T-helper 22 cell (primary cell): ENCODE results near the gene EXOSC5.
"Not testable (repeated sequence)": the region's sequence is repeated elsewhere in the genome, so short reads cannot be mapped to it uniquely, and the experiment has no call there.

Experiments
- DNase-seq: peaks from one replicate; pipeline ENCODE4 v3.0.0-alpha.2; 2020; ENCODE audit warnings: low read depth

Gene EXOSC5

DNA sequence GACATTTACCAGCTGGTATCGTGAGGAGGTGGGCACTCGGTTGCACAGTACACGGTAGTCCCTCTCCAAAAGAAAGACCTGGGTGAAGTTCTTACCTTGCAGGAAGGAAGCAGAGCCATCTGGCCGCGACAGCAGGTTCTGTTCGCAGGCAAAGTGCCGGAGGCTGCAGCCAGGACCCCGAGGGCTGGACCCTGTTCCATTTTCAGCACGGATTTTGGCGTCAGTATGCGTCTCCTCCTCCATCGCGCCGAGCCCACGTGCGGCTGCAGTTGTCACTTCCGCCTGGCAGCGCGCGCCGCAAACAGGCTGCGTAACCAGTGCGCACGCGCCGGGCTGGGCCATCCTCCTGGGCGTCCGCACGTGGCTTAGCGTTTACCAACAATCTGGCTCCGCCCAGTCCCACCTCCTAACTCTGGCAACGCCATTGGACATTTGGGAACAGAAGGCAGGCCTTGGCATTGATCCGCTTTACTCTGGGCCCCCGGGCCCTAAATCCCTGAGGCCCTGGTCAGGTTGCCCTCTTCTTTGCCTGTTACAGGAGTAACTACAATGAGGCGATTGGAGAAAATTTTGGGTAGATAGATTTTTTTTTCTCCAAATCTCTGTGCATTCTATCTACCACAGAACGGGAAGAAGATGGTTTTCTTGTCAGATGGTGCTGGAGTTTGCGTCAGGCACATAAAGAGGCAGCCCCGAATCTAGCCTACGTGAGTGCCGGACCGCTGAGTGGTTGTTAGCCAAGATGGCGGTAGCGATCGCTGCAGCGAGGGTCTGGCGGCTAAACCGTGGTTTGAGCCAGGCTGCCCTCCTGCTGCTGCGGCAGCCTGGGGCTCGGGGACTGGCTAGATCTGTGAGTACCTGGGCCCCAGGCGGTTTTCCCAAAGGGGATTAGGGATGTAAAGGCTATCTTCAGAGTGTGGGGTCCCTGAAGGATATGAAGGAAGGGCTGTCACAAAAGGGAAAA lies at the start of gene EXOSC5, which contains the start of gene BCKDHA:
EXOSC5 (minus strand) TSS at position 274 of the 964 bp plus-strand sequence; CDS start at position 243, 31 bp downstream.
BCKDHA (plus strand) TSS at position 733 of the 964 bp plus-strand sequence; CDS start at position 743, 10 bp downstream.
- DNase-seq = peak; percentile 99

DNA sequence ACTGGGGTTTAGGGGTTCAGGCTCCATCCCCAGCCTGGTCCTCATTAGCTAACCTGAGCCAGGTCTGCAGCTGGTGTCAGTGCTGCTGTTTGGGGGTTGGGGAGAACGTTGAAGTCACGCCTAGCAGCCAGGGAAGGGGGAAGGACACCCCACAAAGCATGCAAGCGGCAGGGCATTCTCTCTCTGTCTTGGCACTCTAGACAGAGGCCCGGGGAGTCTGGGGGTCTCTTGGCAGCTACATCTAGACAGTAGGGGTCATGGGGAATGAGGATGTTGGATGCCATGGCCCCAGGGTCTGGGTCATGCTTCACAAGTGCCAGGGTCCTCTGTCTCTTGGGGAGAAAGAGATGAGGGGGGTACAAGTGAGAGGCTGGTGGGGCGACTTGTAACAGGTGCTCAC lies 48.4 kb upstream of the EXOSC5 start:
- DNase-seq = no peak

DNA sequence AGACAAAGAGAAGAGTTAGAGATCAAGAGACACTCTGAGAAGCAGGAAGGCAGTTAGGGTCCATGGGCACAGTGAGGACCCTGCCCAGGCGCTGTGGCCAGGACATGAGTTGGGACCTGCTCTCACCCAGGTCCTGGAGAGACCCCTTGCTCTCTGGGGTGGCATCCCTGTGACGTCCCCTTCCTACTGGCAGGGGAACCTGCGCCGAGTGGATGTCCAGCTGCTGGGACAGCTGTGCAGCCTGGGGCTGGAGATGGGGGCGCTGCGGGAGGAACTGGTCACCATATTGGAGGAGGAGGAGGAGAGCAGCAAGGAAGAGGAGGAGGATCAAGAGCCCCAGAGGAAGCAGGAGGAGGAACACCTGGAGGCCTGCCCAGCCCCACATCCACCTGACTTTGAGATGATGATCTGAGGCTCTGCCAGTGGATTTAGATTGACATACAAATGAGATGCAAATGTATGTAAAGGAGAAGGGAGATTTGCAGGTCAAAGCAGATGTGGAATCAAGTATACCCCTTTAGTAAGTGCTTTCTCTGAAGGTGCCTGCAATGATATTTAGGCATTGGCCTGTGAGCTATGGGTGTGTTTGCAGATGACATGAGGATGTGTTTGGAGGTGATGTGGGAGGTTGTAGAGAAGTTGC lies 46.8 kb upstream of the EXOSC5 start:
- DNase-seq = no peak

DNA sequence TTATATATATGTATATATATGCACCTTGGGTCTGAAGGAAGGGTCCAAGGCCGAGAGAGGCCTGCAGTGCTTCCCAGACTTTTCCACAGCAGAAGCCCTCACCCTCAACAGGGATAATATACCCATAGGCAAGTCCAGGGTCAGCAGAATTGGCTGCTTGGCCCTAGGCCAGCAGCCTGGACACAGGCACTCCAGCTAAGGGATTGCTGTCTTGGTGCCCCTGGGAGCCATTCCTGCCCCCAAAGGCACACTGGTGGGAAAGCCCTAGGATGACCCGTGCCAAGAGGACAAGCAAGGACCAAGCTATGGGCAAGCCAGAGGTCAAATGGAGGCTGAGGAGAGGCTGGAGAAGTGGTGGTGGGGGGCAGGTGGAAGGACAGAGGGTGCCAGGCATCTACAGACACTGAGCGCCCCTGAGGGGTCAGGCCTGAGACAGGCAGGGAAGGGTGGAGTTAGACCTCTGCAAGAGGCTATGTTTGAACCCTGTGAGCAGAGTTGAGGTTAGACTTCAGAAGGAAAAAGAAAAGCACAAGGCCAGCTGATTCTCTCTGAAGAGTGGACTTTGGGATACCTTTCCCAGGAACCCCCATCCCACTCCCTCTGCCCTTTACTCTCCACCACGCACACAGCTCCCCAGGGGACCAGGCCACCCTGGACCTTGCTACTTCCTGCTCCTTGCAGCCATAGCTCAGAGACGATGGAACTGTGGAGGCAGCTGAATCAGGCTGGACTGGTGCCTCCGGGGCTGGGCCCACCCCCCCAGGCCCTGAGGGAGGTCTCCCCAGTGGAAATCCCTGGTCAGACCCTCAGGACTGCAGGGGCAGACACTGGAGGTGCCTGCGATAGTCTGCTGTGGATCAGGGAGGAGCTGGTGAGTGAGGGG lies 45.6 kb upstream of the EXOSC5 start, which contains the start of gene ERICH4:
ERICH4 (plus strand) TSS at position 684 of the 883 bp plus-strand sequence; CDS start at position 698, 14 bp downstream.
- no peak for DNase-seq

DNA sequence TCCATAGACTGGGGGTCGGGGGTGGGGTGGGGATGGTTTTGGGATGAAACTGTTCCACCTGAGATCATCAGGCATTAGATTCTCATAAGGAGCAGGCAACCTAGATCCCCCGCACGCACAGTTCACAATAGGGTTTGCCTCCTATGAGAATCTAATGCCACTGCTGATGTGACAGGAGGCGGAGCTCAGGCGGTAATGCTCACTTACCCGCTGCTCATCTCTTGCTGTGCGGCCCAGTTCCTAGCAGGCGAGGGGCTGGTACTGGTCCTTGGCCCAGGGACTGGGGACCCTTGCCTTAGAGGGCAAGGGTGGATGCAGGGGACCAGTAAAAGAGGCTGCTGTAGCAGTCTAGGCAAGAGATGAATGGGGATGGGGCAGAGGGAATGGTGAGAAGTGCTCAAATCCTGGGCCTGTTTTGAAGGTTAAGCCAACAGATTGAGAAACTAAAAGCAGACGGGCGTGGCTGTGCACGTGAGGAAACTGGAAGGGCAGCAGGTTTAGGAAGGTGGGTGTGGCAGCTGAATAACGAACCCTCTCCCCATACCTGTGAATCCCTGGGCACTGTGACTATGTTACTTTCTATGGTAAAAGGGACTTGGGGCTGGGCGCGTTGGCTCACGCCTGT lies 44.3 kb upstream of the EXOSC5 start:
- no peak for DNase-seq

DNA sequence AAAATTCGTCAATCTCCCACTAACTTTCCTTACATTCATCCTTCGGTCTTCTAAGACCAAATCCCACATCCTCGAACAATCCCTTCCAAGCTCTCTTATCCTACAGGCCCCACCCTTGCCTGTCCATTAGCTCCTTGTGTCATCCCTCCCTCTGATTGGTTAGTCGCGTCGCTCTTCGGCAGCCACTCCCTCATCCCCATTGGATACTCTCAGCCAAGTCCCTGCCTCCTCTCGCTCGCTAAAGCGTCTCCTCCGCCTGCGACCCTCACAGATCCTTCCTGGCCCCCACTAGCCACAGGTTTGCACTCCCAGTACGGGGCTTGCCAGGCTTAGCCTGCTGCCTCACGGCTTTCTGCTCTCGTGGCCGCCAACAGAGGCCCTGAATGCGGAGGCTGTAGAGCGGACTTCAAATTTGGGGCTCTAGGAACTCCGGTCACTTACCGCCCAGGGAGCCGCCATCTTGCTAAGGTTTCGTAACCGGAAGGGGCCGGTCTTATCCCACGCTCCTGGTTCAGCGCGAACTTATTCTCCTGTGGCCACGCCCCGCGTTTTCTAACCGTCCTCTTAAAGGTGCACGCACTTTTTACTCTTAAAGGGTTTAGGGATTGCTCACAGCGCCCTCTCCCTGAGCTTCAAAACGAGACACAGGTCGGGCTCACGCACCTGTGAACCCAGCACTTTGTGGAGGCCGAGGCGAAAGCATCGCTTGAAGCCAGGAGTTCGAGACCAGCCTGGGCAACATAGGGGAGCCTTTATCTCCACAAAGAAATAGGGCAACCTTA lies 42.5 kb upstream of the EXOSC5 start, which contains the start of gene DMAC2:
DMAC2 (minus strand) TSS at position 472 of the 782 bp plus-strand sequence; CDS start at position 459, 13 bp downstream.
- peak; percentile 88 for DNase-seq

DNA sequence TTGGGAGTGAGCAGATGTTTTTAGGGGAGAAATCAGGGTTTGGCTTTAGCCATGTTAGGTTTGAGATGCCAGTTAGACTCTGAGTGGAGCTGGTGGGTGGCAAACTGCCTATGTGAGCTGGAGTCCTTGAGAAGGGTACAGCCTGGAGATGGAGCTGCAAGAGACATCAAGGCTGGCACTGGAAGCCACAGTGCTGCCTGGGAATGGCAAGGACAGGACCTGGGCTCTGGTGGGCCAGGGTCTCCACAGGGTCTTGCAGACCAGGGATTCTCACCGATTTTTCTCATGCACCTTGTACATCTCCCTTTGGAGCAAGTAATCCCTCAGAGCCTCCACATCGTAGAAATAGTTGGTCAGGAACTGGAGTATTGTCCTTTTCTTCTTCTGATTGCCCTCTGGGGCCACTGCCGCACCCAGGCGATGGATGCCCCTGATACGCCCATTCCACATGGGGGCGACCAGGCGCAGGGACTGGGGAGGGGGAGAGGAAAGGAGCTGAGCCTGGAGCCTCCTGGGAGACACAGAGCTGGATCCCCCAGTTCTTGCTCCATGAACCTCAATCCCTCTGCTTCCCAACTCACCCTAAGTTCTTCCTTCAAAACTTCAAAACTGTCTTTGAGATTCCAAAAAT lies 40.9 kb upstream of the EXOSC5 start:
- no peak for DNase-seq

DNA sequence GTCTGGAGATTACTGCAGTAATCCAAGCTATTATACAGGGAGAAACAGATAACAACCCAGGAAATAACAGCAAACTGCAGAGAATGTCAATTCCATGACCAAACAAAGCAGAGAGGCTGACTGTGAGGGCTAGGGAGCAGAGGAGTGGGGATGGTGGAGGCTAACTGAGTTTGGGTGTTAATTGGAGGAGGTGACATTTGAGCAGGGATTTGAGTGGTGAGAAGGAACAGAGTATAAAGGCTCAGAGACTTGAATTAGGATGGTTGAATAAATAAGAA lies 39.5 kb upstream of the EXOSC5 start:
- no peak for DNase-seq

DNA sequence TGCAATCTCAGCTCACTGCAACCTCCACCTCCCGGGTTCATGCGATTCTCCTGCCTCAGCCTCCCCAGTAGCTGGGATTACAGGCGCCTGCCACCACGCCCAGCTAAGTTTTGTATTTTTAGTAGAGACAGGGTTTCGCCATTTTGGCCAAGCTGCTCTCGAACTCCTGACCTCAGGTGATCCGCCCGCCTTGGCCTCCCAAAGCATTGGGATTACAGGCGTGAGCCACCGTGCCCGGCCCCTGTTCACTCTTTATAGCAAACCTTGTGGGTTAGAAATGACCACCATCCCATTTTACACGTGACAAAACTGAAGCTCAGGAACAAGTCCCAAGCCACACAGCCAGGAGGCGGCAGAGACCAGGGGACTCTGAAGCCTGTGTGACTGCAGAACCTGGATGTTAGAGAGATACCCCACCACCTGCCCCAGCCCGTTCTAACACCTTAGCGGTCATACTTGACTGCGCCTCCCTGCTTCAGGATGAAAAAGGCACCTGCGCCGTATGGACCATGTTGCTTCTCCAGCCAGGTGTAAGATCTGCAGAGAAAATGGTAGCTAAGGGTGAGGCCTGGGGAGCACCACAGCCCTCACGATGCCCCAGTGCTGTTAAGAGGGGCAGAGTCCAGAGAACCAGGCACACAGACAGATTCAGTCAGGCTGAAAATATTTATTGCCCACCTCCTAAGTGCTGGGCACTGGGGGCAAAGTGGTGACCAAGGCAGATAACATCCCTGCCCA lies 38.9 kb upstream of the EXOSC5 start:
- DNase-seq = no peak

DNA sequence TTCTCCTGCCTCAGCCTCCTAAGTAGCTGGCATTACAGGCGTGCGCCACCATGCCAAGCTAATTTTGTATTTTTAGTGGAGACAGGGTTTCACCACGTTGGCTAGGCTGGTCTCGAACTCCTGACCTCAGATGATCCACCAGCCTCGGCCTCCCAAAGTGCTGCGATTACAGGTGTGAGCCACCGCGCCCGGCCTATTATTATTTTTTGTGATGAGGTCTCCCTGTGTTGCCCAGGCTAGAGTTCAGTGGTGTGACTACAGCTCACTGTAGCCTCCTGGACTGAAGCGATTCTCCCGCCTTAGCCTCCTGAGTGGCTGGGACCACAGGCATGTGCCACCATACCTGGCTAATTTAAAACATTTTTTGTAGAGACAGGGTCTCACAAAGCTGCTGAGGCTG lies 38.2 kb upstream of the EXOSC5 start:
- not testable (repeated sequence) for DNase-seq

DNA sequence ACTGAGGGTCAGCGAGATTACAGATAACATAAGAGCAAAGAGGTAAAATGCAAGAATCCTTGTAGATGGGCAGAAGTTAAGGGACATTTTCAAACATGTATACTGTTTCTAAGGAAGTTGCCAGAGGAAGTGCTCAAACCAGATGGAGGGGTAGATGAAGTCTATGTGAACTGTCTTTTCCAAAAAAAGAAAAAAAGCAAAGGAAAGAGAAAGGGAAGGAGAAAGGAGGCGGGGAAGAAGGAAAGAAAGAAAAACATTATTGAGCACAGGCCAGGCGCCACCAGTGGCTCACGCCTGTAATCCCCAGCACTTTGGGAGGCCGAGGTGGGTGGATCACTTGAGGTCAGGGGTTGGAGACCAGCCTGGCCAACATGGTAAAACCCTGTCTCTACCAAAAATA lies 37.3 kb upstream of the EXOSC5 start:
- no peak for DNase-seq

DNA sequence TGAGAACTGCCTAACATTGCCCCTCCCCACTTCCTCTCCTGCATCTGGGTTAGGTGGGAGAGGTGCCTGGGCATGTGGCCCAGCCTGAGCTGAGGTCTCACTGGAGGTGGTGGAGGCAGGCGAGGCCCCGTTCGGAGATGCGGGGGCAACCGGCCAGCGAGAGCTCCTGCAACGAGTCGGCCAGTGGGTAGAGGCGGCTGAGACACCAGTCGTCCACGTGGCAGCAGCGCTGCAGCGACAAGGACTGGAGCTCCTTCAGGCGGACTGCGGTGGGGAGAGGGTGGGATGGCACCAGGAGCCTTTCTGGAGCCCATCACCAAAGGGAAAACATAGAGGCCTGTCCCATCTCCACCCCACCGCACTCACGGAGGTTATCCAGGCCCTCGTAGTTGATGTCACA lies 36.0 kb upstream of the EXOSC5 start:
- no peak for DNase-seq

DNA sequence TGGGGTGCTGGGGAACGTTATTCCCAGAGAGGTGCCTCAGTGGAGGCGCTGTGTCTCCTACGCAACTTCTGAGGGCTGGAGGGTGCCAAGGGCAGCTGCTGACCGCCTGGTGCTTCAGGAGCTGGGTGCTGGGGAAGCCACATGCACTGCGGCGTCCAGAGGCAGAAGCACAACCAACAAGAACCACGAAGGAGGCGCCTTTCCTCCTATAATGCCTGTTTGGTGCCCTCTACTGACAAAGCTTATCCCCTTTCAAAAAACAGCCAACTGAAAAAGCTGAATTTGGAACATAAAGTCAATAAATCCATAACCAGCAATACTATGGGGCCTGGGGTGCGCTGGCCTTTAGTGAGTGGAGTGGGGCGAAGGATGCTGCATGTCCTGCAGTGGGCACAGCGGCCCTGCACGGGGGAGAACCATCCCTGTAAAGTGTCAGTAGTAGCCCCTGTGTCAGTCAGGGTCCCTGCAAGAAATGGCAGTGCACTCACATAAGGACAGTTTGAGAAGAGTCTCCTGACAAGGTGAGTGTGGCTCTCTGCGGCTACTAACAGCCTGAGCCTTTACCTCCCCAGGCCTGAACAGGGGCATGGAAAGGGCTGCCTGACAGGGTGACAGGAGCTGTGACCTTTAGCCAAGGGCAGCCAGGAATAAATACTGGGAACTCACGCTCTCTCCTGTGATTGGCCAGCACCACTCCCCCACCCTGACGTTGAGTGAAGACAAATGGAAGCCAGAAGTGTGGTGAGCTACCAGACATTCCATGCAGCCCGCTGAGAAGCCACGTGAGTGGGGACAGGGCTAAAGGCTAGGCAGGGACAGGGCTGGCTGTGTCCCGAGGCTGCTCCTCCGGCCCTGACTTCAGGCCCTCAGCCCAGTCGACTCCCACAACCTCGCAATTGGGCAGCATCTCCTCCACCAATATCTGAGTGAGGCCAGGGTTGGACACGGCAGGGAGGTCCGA lies 34.5 kb upstream of the EXOSC5 start:
- no peak for DNase-seq

DNA sequence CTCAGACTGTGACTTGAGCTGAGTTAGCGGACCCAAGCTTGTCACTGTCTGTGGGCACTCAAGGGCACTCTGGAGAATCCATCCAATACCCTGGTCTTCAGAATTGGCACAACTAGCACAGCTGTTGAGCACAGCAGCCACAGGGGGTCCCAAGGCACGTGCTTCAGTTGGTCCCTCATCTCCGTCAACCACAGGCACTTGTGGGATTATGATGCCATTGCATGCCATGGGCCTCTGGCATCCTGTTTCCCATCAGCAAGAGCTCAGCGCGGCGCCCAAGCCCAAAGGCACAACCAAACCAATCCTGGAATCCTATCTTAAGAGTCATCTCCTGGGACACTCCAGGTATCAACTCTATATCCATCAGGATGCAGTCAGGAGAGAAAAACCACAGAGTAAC lies 33.8 kb upstream of the EXOSC5 start:
- DNase-seq = no peak

DNA sequence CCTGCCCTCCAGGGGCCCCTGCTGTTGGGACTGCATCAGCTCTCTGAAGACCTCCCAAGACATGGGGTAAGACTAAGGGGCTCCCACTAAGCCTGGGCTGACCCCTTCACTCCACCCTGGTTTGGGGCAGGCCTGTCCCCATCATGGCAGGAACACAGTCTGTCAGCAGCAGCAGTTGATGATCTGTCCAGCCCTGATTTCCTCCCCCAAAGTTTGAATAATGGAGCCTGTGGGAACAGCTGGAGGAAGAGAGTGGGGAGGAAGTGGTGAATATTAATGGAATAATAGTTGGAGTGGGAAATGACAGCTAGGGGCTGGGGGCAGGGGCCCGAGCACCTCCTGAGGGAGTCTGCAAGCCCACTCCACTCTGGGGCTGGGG lies 31.3 kb upstream of the EXOSC5 start:
- no peak for DNase-seq

DNA sequence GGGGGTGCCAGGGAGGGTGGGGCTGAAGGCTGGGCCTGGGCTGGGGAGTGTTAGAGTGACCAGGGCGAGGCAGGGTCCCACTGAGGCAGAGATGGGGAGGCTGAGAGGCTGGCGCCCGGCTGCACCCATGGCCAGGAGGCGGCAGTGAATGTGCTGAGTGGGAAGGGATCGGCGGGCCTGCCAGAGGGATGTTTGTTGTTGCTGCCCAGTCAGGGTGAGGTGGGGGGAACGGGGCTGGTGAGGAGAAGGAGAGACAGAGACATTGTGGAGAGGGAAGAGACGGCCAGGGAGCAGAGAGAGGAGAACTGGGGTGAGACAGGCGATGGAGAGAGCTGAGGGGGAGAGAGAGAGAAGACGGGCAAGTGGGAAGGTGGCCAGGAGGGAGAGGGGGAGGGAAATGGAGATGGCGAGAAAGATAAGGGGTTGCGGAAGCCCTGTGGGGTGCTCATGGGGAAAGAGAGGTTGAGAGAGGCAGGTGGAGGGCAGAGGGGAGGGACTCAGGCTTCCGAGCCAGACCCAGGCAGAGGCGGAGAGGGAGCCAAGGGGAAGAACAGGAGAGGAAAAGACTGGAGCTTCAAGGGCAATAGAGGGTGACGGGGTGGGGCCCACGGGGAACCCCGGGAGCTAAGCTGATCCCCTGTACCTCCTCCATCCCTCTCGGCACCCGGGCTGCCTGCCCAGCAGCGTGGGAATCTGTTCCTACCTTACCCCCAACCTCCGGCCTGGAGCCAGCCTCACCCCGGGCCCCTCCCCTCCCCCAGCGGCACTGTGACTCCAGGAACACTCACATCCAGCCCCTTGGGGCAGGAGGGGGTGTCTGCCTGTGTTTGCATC lies 30.7 kb upstream of the EXOSC5 start:
- peak; percentile 29 for DNase-seq

DNA sequence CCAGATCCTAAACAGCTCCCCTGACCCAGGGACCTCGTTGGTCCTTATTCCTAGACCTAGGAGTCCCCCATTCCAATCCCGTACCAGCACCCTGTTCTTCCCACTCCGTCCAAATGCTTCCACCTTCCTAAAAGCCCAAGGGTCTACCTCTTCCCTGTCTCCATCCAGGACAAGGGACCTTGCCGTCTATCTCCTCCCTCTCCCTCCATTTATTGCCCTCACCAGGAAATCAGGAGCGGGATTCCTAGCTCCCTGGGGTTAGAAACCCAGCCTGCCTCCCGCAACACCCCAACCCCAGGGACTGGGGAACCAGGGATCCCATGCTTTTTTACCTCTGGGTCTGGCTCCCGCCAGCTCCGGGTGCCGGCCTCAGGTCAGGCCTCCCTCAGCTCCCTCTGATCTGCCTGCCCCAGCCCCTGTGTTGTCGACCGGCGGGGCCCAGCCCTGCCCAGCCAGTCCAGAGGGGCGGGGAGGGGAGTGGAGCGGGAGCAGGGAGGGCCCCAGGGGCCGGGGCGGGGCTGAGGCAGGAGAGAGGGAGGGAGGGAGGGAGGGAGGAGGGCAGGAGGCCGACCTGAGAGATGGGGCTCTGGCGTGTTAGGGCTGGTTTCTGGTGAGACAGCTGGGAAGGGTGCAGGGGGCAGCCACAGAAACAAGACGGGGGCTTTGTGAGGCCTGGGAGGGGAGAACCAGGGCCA lies 29.9 kb upstream of the EXOSC5 start, which contains the start of gene B3GNT8:
B3GNT8 (minus strand) TSS at position 423 of the 695 bp plus-strand sequence. CDS start 596 bp downstream, outside the sequence.
- DNase-seq = no peak
